ENCODE measurements around the gene TBC1D5.

Gene TBC1D5

DNA sequence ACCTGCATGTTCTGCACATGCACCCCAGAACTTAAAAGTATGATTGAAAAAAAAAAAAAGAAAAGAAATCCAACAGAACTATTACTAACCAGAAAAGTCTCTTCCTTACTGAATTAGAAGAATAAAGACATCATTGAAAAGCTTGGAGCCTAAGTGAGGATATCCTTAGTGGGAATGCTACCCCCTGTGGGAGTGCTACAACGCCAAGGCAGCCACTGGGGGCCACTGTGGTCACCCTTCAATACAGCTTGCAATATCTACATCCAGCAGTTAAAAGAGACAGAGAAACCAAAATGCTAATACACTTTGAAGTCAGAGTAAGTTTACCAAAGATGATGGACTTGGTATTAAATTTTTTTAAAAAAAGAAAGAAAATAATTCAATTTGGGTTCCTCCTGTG is 565.7 kb downstream of the TBC1D5 start:
- Histone ChIP-seq H3K4me3 (ENCODE audit: low read depth in 1 of 2, low read length in 2 of 2) (no peak overlapping the region), H3K9me3 (ENCODE audit: low read length) (no peaks in the 10 kb centered on the region), H3K27ac (ENCODE audit: low read depth, low read length) (no peak overlapping the region), H3K9ac (ENCODE audit: low read length) (no peak overlapping the region), H3K27me3 (ENCODE audit: control insufficient read depth in 1 of 2, insufficient read depth in 2 of 2, low read length in 2 of 2) (no peaks in the 10 kb centered on the region), H3K36me3 (ENCODE audit: insufficient read depth, low read length) (no peaks in the 10 kb centered on the region), H3K4me1 (ENCODE audit: insufficient read depth, low read length) (peaks cover 15% of the 10 kb centered on the region)

- Histone ChIP-seq H3K4me1 (ENCODE audit: insufficient read depth, low read length) (peaks cover 15% of the 10 kb centered on the region), H3K27ac (ENCODE audit: low read depth, low read length) (no peak overlapping the region), H3K4me3 (ENCODE audit: low read depth in 1 of 2, low read length in 2 of 2) (no peak overlapping the region), H3K9me3 (ENCODE audit: low read length) (no peaks in the 10 kb centered on the region), H3K9ac (ENCODE audit: low read length) (no peak overlapping the region), H3K27me3 (ENCODE audit: control insufficient read depth in 1 of 2, insufficient read depth in 2 of 2, low read length in 2 of 2) (no peaks in the 10 kb centered on the region), H3K36me3 (ENCODE audit: insufficient read depth, low read length) (no peaks in the 10 kb centered on the region)
Observed at GRCh38 chr3:17175187-17175807, 567.1 kb downstream of the TBC1D5 start.

GRCh38 chr3:17166369-17166768 is 576.1 kb downstream of the TBC1D5 start:
- no peaks in the 10 kb centered on the region for H3K4me1 ChIP-seq (ENCODE audit: insufficient read depth, low read length)
- H3K9me3 ChIP-seq (ENCODE audit: low read length), result no peaks in the 10 kb centered on the region
- H3K4me3 ChIP-seq (ENCODE audit: low read depth in 1 of 2, low read length in 2 of 2), result no peak overlapping the region
- peaks cover 18% of the 10 kb centered on the region for H3K36me3 ChIP-seq (ENCODE audit: insufficient read depth, low read length)
- H3K27ac ChIP-seq (ENCODE audit: low read depth, low read length), result no peak overlapping the region
- H3K27me3 ChIP-seq (ENCODE audit: control insufficient read depth in 1 of 2, insufficient read depth in 2 of 2, low read length in 2 of 2), result no peaks in the 10 kb centered on the region
- H3K9ac ChIP-seq (ENCODE audit: low read length), result no peak overlapping the region

- no peaks in the 10 kb centered on the region for H3K4me1 ChIP-seq (ENCODE audit: insufficient read depth, low read length)
- peaks cover 35% of the 10 kb centered on the region for H3K36me3 ChIP-seq (ENCODE audit: insufficient read depth, low read length)
- H3K9ac ChIP-seq (ENCODE audit: low read length), result no peak overlapping the region
Observed at GRCh38 chr3:17162116-17162515, 580.3 kb downstream of the TBC1D5 start.

GRCh38 chr3:17160597-17160996 is 581.8 kb downstream of the TBC1D5 start:
- Histone ChIP-seq H3K36me3 (ENCODE audit: insufficient read depth, low read length) (peaks cover 40% of the 10 kb centered on the region), H3K27ac (ENCODE audit: low read depth, low read length) (no peak overlapping the region), H3K27me3 (ENCODE audit: control insufficient read depth in 1 of 2, insufficient read depth in 2 of 2, low read length in 2 of 2) (no peaks in the 10 kb centered on the region), H3K9me3 (ENCODE audit: low read length) (no peaks in the 10 kb centered on the region), H3K4me3 (ENCODE audit: low read depth in 1 of 2, low read length in 2 of 2) (no peak overlapping the region), H3K9ac (ENCODE audit: low read length) (no peak overlapping the region), H3K4me1 (ENCODE audit: insufficient read depth, low read length) (no peaks in the 10 kb centered on the region)

More at GRCh38 chr3:17162116-17162515, 580.3 kb downstream of the TBC1D5 start:
- H3K4me3 ChIP-seq (ENCODE audit: low read depth in 1 of 2, low read length in 2 of 2), result no peak overlapping the region
- no peak overlapping the region for H3K27ac ChIP-seq (ENCODE audit: low read depth, low read length)
- no peaks in the 10 kb centered on the region for H3K27me3 ChIP-seq (ENCODE audit: control insufficient read depth in 1 of 2, insufficient read depth in 2 of 2, low read length in 2 of 2)
- H3K9me3 ChIP-seq (ENCODE audit: low read length), result no peaks in the 10 kb centered on the region

GRCh38 chr3:17158941-17159682 is 583.3 kb downstream of the TBC1D5 start:
- Histone ChIP-seq H3K9me3 (ENCODE audit: low read length) (no peaks in the 10 kb centered on the region), H3K27me3 (ENCODE audit: control insufficient read depth in 1 of 2, insufficient read depth in 2 of 2, low read length in 2 of 2) (no peaks in the 10 kb centered on the region), H3K4me1 (ENCODE audit: insufficient read depth, low read length) (no peaks in the 10 kb centered on the region), H3K27ac (ENCODE audit: low read depth, low read length) (no peak overlapping the region), H3K36me3 (ENCODE audit: insufficient read depth, low read length) (peaks cover 49% of the 10 kb centered on the region), H3K4me3 (ENCODE audit: low read depth in 1 of 2, low read length in 2 of 2) (no peak overlapping the region), H3K9ac (ENCODE audit: low read length) (no peak overlapping the region)

- Histone ChIP-seq H3K27ac (ENCODE audit: low read depth, low read length) (no peak overlapping the region), H3K27me3 (ENCODE audit: control insufficient read depth in 1 of 2, insufficient read depth in 2 of 2, low read length in 2 of 2) (no peaks in the 10 kb centered on the region), H3K9me3 (ENCODE audit: low read length) (peaks cover 7% of the 10 kb centered on the region), H3K4me3 (ENCODE audit: low read depth in 1 of 2, low read length in 2 of 2) (no peak overlapping the region), H3K9ac (ENCODE audit: low read length) (no peak overlapping the region), H3K36me3 (ENCODE audit: insufficient read depth, low read length) (peaks cover 56% of the 10 kb centered on the region), H3K4me1 (ENCODE audit: insufficient read depth, low read length) (no peaks in the 10 kb centered on the region)
Observed at GRCh38 chr3:17157713-17158112, 584.7 kb downstream of the TBC1D5 start.

DNA sequence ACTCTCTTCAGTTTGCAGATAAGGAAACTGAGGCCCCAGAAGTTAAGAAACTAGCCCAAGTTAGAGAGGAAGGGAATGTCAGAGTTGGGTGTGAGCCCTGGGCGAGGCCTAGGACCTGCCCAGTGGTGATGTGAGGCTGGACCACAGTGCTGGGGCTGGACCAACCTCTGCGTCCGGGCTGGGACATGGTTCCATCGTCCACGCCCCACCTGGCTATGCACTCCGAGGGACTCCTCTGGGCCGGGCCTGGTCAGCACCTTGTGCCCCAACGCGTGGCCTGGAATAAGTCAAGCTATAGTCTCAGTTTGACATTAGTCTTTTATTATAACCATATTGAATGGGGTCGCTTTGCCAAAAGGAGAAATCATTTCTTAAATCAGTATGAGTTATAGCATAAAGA is 585.6 kb downstream of the TBC1D5 start:
- Histone ChIP-seq H3K36me3 (ENCODE audit: insufficient read depth, low read length) (peaks cover 48% of the 10 kb centered on the region), H3K4me3 (ENCODE audit: low read depth in 1 of 2, low read length in 2 of 2) (no peak overlapping the region), H3K27ac (ENCODE audit: low read depth, low read length) (no peak overlapping the region), H3K4me1 (ENCODE audit: insufficient read depth, low read length) (no peaks in the 10 kb centered on the region), H3K9me3 (ENCODE audit: low read length) (peaks cover 7% of the 10 kb centered on the region), H3K27me3 (ENCODE audit: control insufficient read depth in 1 of 2, insufficient read depth in 2 of 2, low read length in 2 of 2) (no peaks in the 10 kb centered on the region), H3K9ac (ENCODE audit: low read length) (no peak overlapping the region)

GRCh38 chr3:17155951-17156350 is 586.5 kb downstream of the TBC1D5 start:
- no peaks in the 10 kb centered on the region for H3K4me1 ChIP-seq (ENCODE audit: insufficient read depth, low read length)
- peaks cover 7% of the 10 kb centered on the region for H3K9me3 ChIP-seq (ENCODE audit: low read length)
- H3K36me3 ChIP-seq (ENCODE audit: insufficient read depth, low read length), result peaks cover 41% of the 10 kb centered on the region
- no peak overlapping the region for H3K4me3 ChIP-seq (ENCODE audit: low read depth in 1 of 2, low read length in 2 of 2)
- no peak overlapping the region for H3K27ac ChIP-seq (ENCODE audit: low read depth, low read length)
- no peaks in the 10 kb centered on the region for H3K27me3 ChIP-seq (ENCODE audit: control insufficient read depth in 1 of 2, insufficient read depth in 2 of 2, low read length in 2 of 2)
- no peak overlapping the region for H3K9ac ChIP-seq (ENCODE audit: low read length)

DNA sequence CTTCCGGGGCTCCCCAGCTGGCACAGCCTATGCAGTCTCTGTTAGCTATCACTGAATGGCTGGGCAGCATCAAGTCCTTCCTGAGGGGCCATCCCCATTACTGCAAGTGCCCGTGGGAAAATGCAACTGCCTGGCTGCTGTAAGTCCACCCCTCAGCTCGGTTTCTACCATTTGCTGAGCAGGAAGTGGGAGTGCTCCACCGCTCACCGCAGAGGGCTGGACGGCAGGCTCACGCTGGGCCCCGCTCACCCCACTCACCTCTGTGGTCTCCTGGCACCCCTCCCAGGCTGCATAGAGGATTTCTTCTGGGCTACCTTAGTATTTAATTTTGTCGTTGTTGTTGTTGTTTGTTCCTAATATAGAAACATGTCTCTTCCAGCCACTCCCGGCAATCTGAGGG is 587.5 kb downstream of the TBC1D5 start:
- H3K9me3 ChIP-seq (ENCODE audit: low read length), result peaks cover 7% of the 10 kb centered on the region
- no peak overlapping the region for H3K27ac ChIP-seq (ENCODE audit: low read depth, low read length)
- H3K9ac ChIP-seq (ENCODE audit: low read length), result no peak overlapping the region
- H3K36me3 ChIP-seq (ENCODE audit: insufficient read depth, low read length), result peaks cover 33% of the 10 kb centered on the region
- no peaks in the 10 kb centered on the region for H3K27me3 ChIP-seq (ENCODE audit: control insufficient read depth in 1 of 2, insufficient read depth in 2 of 2, low read length in 2 of 2)
- no peaks in the 10 kb centered on the region for H3K4me1 ChIP-seq (ENCODE audit: insufficient read depth, low read length)
- H3K4me3 ChIP-seq (ENCODE audit: low read depth in 1 of 2, low read length in 2 of 2), result no peak overlapping the region

DNA sequence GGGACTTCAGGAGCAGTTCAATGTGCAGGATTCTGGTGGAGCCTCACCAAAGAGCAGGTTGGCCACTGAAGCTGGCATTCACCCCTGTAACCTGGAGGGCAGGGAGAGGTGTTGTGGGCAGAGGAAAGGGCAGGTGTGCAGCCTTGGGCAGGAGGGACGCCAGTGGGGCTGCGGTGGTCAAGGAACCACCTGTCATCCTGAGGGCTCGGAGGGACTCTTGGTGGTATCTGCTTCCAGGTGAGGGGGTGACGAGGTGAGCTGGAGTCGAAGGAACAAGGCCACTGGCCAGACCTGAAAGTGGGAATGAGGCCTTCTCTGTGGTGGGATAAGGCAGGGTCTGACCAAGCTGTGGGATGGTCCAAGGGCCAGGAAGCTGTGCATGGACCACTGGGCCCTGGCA is 588.2 kb downstream of the TBC1D5 start:
- H3K27ac ChIP-seq (ENCODE audit: low read depth, low read length), result no peak overlapping the region
- peaks cover 28% of the 10 kb centered on the region for H3K36me3 ChIP-seq (ENCODE audit: insufficient read depth, low read length)
- H3K4me1 ChIP-seq (ENCODE audit: insufficient read depth, low read length), result no peaks in the 10 kb centered on the region
- no peak overlapping the region for H3K9ac ChIP-seq (ENCODE audit: low read length)
- H3K9me3 ChIP-seq (ENCODE audit: low read length), result peaks cover 7% of the 10 kb centered on the region
- no peak overlapping the region for H3K4me3 ChIP-seq (ENCODE audit: low read depth in 1 of 2, low read length in 2 of 2)
- no peaks in the 10 kb centered on the region for H3K27me3 ChIP-seq (ENCODE audit: control insufficient read depth in 1 of 2, insufficient read depth in 2 of 2, low read length in 2 of 2)

- Histone ChIP-seq H3K9ac (ENCODE audit: low read length) (no peak overlapping the region), H3K27ac (ENCODE audit: low read depth, low read length) (no peak overlapping the region), H3K4me1 (ENCODE audit: insufficient read depth, low read length) (no peaks in the 10 kb centered on the region), H3K4me3 (ENCODE audit: low read depth in 1 of 2, low read length in 2 of 2) (no peak overlapping the region), H3K36me3 (ENCODE audit: insufficient read depth, low read length) (peaks cover 28% of the 10 kb centered on the region), H3K9me3 (ENCODE audit: low read length) (peaks cover 7% of the 10 kb centered on the region), H3K27me3 (ENCODE audit: control insufficient read depth in 1 of 2, insufficient read depth in 2 of 2, low read length in 2 of 2) (no peaks in the 10 kb centered on the region)
Observed at GRCh38 chr3:17153209-17153608, 589.2 kb downstream of the TBC1D5 start.

Measured in muscle layer of colon (tissue), 2 donors.